Iris pigment epithelial cell (primary cell): ENCODE data around the gene SERP2.
A peak's percentile ranks its signal among the peaks of the same experiment; 100 is the strongest.

ENCODE experiments used
- DNase-seq: peaks from one replicate; pipeline ENCODE4 v3.0.0-alpha.2; 2011; ENCODE audit warnings: low read depth

SERP2 gene

GRCh38 chr13:44435142-44435918, 61.7 kb downstream of the SERP2 start:
- peak; percentile 98 for DNase-seq

GRCh38 chr13:44435919-44436510, 62.4 kb downstream of the SERP2 start:
- DNase-seq: no peak

- DNase-seq: peak; percentile 91
Observed at GRCh38 chr13:44436589-44437337, 63.1 kb downstream of the SERP2 start.

- DNase-seq: peak; percentile 43
Observed at GRCh38 chr13:44437356-44438233, 64.0 kb downstream of the SERP2 start.

GRCh38 chr13:44438234-44438579, 64.6 kb downstream of the SERP2 start:
- DNase-seq: no peak

- no peak for DNase-seq
Observed at GRCh38 chr13:44439452-44440024, 65.9 kb downstream of the SERP2 start.

- no peak for DNase-seq
Observed at GRCh38 chr13:44440046-44440608, 66.5 kb downstream of the SERP2 start.
